NB4 (cell line): ENCODE measurements around the gene NUFIP2.

ENCODE experiments used
- POLR2A ChIP-seq: IDR thresholded peaks from 2 replicates; pipeline ENCODE4 v1.6.1; 2011; ENCODE audit warnings: mild to moderate bottlenecking; ENCODE audit not compliant: insufficient read length; ENCODE audit errors: extremely low read depth
- TF ChIP-seq, protein P1 (sequence below): IDR thresholded peaks from one replicate; pipeline ENCODE4 v1.5.1; 2012; ENCODE audit warnings: low read depth, low read length

GRCh38 chr17:29214215-29215146, 79.5 kb downstream of the NUFIP2 start:
- no peak for TF ChIP-seq POLR2A
- TF ChIP-seq, protein P1, sequence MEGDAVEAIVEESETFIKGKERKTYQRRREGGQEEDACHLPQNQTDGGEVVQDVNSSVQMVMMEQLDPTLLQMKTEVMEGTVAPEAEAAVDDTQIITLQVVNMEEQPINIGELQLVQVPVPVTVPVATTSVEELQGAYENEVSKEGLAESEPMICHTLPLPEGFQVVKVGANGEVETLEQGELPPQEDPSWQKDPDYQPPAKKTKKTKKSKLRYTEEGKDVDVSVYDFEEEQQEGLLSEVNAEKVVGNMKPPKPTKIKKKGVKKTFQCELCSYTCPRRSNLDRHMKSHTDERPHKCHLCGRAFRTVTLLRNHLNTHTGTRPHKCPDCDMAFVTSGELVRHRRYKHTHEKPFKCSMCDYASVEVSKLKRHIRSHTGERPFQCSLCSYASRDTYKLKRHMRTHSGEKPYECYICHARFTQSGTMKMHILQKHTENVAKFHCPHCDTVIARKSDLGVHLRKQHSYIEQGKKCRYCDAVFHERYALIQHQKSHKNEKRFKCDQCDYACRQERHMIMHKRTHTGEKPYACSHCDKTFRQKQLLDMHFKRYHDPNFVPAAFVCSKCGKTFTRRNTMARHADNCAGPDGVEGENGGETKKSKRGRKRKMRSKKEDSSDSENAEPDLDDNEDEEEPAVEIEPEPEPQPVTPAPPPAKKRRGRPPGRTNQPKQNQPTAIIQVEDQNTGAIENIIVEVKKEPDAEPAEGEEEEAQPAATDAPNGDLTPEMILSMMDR: no peak
